HG02885 (cell line): Measurements from ENCODE around the gene LAMTOR5.
"Not testable (repeated sequence)": the region's sequence is repeated elsewhere in the genome, so short reads cannot be mapped to it uniquely, and the experiment has no call there.

Source experiments
- ATAC-seq: cut with Tn5 transposase; IDR thresholded peaks from one replicate; pipeline ENCODE4 v1.9.1; 2021; ENCODE audit warnings: mild to moderate bottlenecking; ENCODE audit not compliant: unreplicated experiment, poor library complexity

The LAMTOR5 gene

GRCh38 chr1:110430366-110430765 lies 22.9 kb upstream of the LAMTOR5 start:
- ATAC-seq, result no peak

DNA sequence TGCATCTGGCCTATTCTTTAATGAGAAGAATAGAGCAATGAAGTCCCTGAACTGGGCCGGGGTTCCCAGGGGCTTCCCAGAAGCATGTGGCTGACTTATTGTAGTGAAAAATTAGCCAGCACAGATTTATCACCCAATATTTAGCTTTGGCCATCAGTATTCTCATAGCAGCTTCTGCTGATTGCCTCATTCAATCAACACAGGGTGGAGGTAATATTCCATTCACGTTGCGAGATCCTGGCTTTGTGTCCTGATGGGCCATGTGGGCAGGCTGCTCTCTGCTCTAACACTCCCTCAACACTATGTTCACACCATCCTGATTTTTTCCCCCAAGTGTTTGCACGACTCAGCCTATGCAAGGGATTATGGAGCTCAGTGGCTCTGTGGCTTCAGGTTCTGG lies 21.5 kb upstream of the LAMTOR5 start:
- no peak for ATAC-seq

DNA sequence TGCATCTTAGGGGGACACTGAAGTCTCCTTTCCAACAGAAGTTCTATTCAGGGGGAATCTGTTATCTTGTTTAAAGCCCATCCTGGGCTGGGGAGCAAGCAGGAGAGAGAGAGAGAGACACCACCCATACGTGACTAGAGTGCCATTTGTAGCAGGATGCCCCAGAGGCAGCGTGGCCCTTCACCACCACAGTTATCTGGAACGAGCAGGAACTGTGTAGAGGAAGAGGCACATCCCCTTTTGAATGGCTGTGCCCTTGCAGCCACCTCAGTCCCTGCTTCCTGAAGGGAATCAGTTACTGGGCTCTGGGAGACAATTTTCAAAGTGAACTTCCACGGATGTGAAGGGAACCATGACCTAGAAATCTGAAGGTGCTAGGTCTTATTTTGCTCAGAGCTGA lies 19.4 kb upstream of the LAMTOR5 start:
- ATAC-seq, result no peak

DNA sequence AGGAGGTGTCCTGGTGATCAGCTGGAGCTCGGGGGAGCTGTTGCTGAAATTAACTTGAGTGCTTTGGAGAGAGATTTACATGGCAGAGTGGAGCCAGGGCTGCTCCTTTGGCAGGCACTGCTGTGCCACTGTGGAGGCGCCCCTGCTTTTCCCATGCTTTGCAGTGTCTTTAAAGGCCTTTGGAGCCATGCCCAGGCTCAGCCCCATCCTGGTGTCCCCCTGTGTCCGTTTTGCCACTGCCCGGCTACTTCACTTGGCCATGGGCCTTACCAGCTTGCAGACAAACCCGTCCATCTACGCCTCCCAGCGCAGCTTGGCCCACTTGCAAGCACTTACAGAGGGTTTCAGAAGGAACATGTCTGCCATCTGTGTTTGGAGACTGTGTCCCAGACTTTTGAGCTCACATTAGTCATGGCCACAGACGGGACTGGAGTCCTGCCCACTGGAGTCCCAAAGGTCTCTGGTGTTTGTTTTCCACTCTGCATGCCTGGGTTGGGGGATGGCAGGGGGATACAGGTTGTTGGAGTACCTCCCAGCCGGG lies 18.2 kb upstream of the LAMTOR5 start:
- no peak for ATAC-seq

- ATAC-seq, result no peak
Measured at GRCh38 chr1:110424699-110425611, 17.5 kb upstream of the LAMTOR5 start.

GRCh38 chr1:110420874-110421793 lies 13.6 kb upstream of the LAMTOR5 start:
- no peak for ATAC-seq

- ATAC-seq, result no peak
Measured at GRCh38 chr1:110420023-110420662, 12.6 kb upstream of the LAMTOR5 start.

DNA sequence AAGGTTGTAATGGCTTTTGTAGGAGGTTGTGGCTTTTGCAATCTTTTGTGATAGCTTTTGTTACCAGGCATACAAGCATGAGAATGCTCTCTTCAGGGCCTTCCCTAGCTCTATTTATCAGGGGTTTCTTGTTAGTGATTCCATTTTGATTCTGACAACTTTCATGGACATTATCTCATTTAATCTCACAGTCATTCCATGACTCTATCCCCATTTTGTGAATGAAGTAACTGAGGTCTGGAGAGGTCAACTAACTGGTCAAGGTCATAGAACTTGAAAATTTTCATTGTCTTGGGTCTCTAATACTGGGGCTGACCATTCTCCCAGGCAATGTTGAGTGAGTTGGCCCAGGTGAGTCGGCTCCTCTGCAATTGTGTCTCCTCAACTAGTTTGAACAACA lies 11.2 kb upstream of the LAMTOR5 start:
- no peak for ATAC-seq

DNA sequence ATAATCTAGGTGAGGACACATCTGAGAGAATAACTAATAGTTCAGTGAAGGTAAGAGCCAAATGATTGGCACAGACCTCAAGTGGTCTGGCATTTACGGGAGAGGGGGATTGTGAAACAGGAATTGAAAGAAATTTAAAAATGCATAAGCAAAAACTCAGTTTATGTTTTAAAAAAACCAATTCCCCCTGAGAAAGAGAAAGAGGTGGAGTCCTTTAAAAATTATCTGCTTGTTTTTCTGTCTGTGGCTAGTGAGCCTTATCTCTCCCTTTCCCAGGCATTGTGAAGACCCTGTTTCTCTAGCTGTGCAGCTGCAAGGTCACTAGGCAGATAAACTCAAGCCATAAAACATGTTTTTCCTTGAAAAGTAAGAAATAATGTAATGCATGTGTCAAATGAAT lies 5.6 kb upstream of the LAMTOR5 start:
- ATAC-seq, result not testable (repeated sequence)

DNA sequence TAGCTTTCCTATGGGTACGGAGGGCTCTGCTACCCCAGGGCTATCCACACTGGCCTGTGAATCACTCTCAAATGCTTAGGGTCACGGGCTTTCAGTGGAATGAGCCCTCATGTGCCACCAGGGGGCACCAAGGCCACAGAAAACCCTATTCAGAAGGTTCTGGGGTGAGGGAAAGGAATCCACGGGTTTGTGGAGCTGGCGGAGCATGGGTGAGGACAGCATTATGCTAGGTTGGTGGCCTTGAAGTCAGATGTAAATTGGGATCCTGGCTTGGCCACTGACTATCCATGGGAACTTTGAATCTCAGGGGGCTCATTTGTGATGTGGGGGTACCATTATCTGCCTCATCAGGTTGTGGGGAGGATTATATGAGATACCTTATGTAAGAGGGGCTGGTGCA lies 5.1 kb upstream of the LAMTOR5 start:
- no peak for ATAC-seq

GRCh38 chr1:110411173-110411735 lies 3.8 kb upstream of the LAMTOR5 start:
- ATAC-seq, result no peak

DNA sequence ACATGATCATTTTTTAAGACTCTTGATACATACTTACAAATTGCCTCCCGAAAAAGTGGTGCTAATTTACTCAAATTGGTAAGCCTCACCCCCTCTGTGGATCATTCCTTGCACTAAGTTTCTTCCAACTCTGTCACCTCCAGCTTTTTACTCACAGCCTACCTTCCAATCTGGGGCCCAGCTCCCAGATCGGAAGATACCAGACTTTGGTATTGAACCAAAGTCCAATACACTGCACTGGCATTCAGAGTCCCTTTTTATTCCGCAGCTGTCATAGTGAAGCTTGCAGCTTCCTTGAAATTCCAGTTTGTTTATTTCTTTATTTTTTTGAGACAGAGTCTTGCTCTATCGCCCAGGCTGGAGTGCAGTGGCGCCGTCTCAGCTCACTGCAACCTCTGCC lies 1.8 kb upstream of the LAMTOR5 start:
- ATAC-seq, result no peak

- ATAC-seq, result no peak
Measured at GRCh38 chr1:110408488-110408887, 994 bp upstream of the LAMTOR5 start.

DNA sequence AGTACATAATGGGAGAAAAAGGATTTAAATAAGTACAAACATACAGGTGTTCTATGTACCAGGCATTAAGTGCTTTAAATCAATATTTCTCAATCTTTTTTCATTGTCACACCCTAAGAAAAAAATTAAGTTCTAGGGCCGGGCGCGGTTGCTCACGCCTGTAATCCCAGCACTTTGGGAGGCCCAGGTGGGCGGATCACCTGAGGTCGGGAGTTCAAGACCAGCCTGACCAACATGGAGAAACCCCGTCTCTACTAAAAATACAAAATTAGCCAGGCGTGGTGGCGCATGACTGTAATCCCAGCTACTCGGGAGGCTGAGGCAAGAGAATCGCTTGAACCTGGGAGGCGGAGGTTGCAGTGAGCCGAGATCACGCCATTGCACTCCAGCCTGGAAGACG lies 1.1 kb downstream of the LAMTOR5 start:
- not testable (repeated sequence) for ATAC-seq

DNA sequence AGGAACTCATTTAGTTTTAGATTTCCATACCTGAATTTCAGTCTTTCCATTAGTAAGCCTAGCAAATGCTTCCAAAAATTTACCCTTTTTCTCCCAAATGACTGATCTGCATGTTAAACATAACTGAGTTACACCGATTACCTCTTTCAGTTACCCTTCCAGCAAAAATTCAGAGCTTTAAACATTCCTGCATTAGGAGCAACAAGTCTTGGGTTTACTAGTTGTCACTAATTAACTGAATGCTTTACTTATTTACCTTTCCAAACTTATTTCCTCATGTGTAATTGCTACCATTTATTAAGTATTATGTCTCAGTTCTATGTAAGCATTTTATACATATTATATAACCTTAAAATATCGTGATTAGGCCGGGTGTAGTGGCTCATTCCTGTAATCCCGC lies 3.1 kb downstream of the LAMTOR5 start:
- no peak for ATAC-seq

DNA sequence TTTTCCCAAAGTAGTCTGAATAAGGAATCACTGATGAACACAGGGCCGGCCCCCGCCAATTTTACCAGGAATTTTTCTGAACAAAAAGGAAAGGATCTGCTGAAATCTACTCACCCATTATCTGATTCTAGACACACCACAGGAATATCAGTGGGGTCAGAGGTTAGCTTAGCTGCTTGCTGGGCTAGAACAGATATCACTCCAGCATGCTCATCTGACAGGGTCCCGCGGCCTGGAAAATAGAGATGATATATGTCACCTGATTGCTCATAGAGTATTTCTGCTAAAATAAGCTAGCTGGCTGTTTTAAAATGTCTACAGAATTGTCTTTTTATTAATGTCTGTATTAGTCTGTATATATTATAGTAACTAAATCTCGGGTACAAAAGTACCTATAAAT lies 3.7 kb downstream of the LAMTOR5 start:
- no peak for ATAC-seq

DNA sequence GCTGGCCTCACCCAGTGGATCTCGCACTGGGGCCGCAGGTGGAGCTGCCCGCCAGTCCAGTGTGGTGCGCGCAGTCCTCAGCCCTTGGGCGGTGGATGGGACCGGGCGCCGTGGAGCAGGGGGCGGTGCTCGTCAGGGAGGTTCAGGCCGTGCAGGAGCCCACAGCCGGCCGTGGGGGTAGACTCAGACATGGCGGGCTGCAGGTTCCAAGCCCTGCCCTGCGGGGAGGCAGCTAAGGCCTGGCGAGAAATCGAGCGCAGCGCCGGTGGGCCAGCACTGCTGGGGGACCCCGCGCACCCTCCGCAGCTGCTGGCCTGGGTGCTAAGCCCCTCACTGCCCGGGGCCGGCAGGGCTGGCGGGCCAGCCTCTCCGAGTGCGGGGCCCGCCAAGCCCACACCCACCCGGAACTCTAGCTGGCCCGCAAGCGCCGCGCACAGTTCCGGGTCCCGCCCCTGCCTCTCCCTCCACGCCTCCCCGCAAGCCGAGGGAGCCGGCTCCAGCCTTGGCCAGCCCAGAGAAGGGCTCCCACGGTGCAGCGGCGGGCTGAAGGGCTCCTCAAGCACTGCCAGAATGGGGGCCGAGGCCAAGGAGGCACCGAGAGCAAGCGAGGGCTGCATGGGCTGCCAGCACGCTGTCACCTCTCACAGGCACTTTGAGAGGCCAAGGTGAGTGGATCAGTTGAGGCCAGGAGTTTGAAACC lies 11.1 kb downstream of the LAMTOR5 start:
- ATAC-seq, result not testable (repeated sequence)

GRCh38 chr1:110394493-110394820 lies 13.0 kb downstream of the LAMTOR5 start:
- no peak for ATAC-seq

GRCh38 chr1:110393691-110394492 lies 13.6 kb downstream of the LAMTOR5 start:
- ATAC-seq, result no peak
